KMS-11 (cell line): ENCODE results near the gene WNT6.

Experiments used
- H2AFZ ChIP-seq: fragments of 200-600 bp; sonication (generic); 2 replicates; pipeline ENCODE4 v1.6.1; 2016; ENCODE audit warnings: antibody characterized with exemption, mixed run types, low read depth
- H3K27ac ChIP-seq: fragments of 200-600 bp; sonication (generic); 2 replicates; pipeline ENCODE4 v1.6.1; 2016; ENCODE audit warnings: mild to moderate bottlenecking, mixed run types
- H3K27me3 ChIP-seq: fragments of 200-600 bp; sonication (generic); 2 replicates; pipeline ENCODE4 v1.6.1; 2017; ENCODE audit warnings: mild to moderate bottlenecking, low read depth, mixed run types, moderate library complexity; ENCODE audit not compliant: insufficient read depth
- H3K36me3 ChIP-seq: fragments of 200-600 bp; sonication (generic); 2 replicates; pipeline ENCODE4 v1.6.1; 2017; ENCODE audit warnings: mild to moderate bottlenecking, mixed run types; ENCODE audit not compliant: insufficient read depth
- H3K4me1 ChIP-seq: fragments of 200-600 bp; sonication (generic); 2 replicates; pipeline ENCODE4 v1.6.1; 2016; ENCODE audit warnings: mild to moderate bottlenecking, low read depth, mixed run types; ENCODE audit not compliant: poor library complexity, severe bottlenecking
- H3K4me2 ChIP-seq: fragments of 200-600 bp; sonication (generic); 2 replicates; pipeline ENCODE4 v1.7.0; 2016; ENCODE audit warnings: mild to moderate bottlenecking, mixed run types
- H3K4me3 ChIP-seq: fragments of 200-600 bp; sonication (generic); IDR thresholded peaks from 2 replicates; pipeline ENCODE4 v1.6.1; 2017; ENCODE audit warnings: low read depth, low read length, mixed read lengths; ENCODE audit not compliant: insufficient read depth
- H3K79me2 ChIP-seq: fragments of 200-600 bp; sonication (generic); 2 replicates; pipeline ENCODE4 v1.6.1; 2016; ENCODE audit warnings: low read depth, mixed run types; ENCODE audit not compliant: insufficient read depth
- H3K9ac ChIP-seq: fragments of 200-600 bp; sonication (generic); 2 replicates; pipeline ENCODE4 v1.6.1; 2016; ENCODE audit warnings: mild to moderate bottlenecking, mixed run types
- H4K20me1 ChIP-seq: fragments of 200-600 bp; sonication (generic); 2 replicates; pipeline ENCODE4 v1.6.1; 2016; ENCODE audit warnings: mild to moderate bottlenecking, mixed run types; ENCODE audit not compliant: insufficient read depth
- TF ChIP-seq, protein P1 (sequence below): fragments of 200-600 bp; sonication (generic); conservative IDR thresholded peaks from 2 replicates; pipeline ENCODE4 v1.6.1; 2017; ENCODE audit warnings: low read depth, mild to moderate bottlenecking, antibody characterized with exemption, low read length, moderate library complexity, mixed read lengths

Gene WNT6

GRCh38 chr2:218861645-218862318, 2.2 kb downstream of the WNT6 start:
- Histone ChIP-seq H4K20me1 (no peaks in the 10 kb centered on the region), H2AFZ (no peak overlapping the region), H3K4me1 (peaks cover 2% of the 10 kb centered on the region), H3K4me3 (no peak overlapping the region), H3K36me3 (no peaks in the 10 kb centered on the region), H3K27me3 (peaks cover 38% of the 10 kb centered on the region), H3K79me2 (no peaks in the 10 kb centered on the region), H3K27ac (no peak overlapping the region), H3K9ac (no peak overlapping the region), H3K4me2 (no peak overlapping the region)
- TF ChIP-seq, protein P1, sequence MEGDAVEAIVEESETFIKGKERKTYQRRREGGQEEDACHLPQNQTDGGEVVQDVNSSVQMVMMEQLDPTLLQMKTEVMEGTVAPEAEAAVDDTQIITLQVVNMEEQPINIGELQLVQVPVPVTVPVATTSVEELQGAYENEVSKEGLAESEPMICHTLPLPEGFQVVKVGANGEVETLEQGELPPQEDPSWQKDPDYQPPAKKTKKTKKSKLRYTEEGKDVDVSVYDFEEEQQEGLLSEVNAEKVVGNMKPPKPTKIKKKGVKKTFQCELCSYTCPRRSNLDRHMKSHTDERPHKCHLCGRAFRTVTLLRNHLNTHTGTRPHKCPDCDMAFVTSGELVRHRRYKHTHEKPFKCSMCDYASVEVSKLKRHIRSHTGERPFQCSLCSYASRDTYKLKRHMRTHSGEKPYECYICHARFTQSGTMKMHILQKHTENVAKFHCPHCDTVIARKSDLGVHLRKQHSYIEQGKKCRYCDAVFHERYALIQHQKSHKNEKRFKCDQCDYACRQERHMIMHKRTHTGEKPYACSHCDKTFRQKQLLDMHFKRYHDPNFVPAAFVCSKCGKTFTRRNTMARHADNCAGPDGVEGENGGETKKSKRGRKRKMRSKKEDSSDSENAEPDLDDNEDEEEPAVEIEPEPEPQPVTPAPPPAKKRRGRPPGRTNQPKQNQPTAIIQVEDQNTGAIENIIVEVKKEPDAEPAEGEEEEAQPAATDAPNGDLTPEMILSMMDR = no peak

DNA sequence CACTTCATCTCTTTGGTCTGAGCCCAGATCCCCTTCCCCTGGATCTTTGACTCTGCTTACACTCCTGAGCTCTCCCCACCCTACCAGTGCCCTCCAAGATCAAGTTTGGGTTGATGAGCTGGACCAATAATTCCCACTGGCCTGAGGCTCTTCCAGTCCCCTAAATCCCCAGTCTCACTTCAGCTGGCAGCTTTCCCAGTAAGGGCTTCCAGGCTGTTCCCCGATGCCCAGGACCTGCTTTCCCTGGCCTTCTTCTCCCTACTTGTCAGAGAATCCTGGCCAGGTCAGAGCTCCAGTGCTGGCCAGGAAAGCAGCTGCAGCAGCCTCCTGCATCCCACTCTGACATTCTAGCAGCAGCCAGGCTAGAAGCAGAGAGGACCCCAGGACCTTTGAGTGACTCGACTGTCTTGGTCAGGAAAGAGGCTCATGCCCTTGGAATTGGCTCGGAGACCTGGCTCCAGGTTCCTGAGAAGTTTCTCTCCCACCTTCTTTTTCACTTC, 3.5 kb downstream of the WNT6 start:
- Histone ChIP-seq H3K27ac (no peak overlapping the region), H3K4me2 (no peak overlapping the region), H3K9ac (no peak overlapping the region), H4K20me1 (no peaks in the 10 kb centered on the region), H3K4me1 (no peaks in the 10 kb centered on the region), H3K79me2 (no peaks in the 10 kb centered on the region), H3K36me3 (no peaks in the 10 kb centered on the region), H3K27me3 (peaks cover 34% of the 10 kb centered on the region), H3K4me3 (no peak overlapping the region), H2AFZ (no peak overlapping the region)
- TF ChIP-seq, protein P1 = no peak

DNA sequence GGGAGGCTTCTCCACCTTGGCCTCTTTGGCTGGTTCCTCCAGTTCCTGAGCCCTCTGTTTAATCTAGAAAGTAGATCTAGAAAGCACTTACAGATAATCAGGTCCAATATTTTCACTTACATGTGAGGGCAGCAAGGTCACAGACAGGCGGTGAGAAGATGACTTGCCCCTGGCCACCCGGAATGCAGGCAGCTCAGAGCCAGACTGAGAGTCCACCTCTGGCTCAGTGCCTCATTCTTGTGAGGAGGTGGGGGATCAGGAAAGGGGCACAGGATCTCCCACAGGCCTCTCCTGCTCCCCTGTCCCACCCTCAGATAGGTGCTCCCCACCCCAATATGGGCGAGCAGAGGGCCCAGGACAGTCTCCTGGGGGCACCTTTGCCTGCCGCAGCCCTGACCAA, 5.8 kb downstream of the WNT6 start:
- Histone ChIP-seq H3K27ac (no peak overlapping the region), H3K4me1 (no peaks in the 10 kb centered on the region), H4K20me1 (no peaks in the 10 kb centered on the region), H3K27me3 (peaks cover 16% of the 10 kb centered on the region), H3K4me2 (no peak overlapping the region), H3K4me3 (no peak overlapping the region), H3K9ac (no peak overlapping the region), H3K36me3 (no peaks in the 10 kb centered on the region), H3K79me2 (no peaks in the 10 kb centered on the region), H2AFZ (no peak overlapping the region)
- TF ChIP-seq, protein P1 = no peak

DNA sequence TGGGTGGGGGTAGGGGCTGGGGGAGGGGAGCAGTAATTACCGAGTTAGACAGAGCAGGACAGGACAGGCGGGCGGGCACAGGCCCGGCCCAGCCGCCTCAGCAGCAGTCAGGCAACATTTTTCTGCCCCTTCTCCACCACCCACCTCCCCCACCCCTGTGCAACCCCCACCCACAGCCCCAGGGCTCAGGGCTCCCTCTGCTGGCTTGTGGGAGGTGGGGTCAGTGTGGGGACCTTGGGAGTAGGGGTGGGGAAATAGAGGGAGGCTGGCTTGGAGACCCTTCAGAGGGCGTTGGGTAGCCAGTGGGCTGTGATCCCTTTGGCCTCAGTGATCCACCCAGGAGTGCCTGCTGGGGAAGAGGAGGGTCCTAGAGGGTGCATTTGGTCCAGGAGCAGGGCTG, 6.4 kb downstream of the WNT6 start:
- H3K4me3 ChIP-seq = no peak overlapping the region
- H3K27me3 ChIP-seq = peaks cover 11% of the 10 kb centered on the region; the same call in 1 of the 2 replicates
- H3K27ac ChIP-seq = no peak overlapping the region
- H3K36me3 ChIP-seq = no peaks in the 10 kb centered on the region
- H3K79me2 ChIP-seq = no peaks in the 10 kb centered on the region
- no peaks in the 10 kb centered on the region for H3K4me1 ChIP-seq
- H3K9ac ChIP-seq = no peak overlapping the region
- TF ChIP-seq, protein P1 = no peak
- no peak overlapping the region for H2AFZ ChIP-seq
- H3K4me2 ChIP-seq = no peak overlapping the region
- no peaks in the 10 kb centered on the region for H4K20me1 ChIP-seq
